NOMO-1 (cell line): Measurements from ENCODE around the gene TAS2R7.
A peak's percentile ranks its signal among the peaks of the same experiment; 100 is the strongest.
"Not testable (repeated sequence)": the region's sequence is repeated elsewhere in the genome, so short reads cannot be mapped to it uniquely, and the experiment has no call there.

Experiments used
- DNase-seq, 2 experiments: peaks; one replicate each; lab custom pipeline; 2025; ENCODE audit not compliant: unreplicated experiment in 2 of 2; lab: John Stamatoyannopoulos, UW

The TAS2R7 gene, protein sequence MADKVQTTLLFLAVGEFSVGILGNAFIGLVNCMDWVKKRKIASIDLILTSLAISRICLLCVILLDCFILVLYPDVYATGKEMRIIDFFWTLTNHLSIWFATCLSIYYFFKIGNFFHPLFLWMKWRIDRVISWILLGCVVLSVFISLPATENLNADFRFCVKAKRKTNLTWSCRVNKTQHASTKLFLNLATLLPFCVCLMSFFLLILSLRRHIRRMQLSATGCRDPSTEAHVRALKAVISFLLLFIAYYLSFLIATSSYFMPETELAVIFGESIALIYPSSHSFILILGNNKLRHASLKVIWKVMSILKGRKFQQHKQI

DNA sequence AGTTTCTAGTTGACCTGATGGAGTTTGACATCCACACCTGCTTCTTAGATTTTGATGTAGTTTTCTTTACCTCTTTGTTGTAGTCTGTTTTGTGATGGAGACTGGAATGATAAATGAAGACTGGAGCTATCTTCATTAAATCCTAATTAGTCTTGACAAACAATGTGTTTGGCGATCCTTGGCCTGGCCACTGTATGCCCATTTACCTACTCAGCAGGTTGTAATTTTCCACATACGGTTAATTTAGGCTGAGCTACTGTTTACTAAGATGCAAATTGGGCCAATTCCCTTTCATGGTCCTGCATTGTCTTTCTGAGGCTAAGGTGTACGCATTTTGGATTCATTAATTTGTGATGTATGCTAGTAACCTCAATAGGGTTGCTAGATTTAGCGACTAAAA lies at the start of gene TAS2R7:
Gene TAS2R7 (minus strand): TSS at position 41 of the 400 bp plus-strand sequence. CDS start 57 bp downstream, outside the sequence.
- DNase-seq, result no peak

GRCh38 chr12:10851243-10851858 lies 48.9 kb upstream of the TAS2R7 start:
- no peak for DNase-seq

DNA sequence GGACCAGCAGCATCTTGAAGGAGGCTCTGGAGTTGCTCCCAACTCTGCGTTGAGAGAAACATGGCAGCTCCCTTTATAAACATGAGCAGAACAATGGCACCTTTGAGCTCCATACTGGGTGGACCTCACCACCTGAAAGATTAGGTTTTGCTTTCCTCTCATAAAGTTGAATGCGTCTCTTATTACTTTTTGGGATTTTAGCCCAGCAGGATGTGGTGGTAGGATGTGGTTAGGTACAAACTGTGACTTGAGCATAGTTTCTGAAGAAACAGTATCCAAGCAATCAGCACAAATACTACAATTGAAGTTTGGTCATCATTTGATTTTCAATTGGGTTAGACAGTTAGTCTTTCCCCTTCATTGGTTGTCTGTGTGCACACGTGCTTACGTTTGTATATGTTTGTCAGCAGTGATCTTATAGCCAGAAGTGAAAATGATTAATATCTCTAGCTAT lies 47.0 kb upstream of the TAS2R7 start, which contains the start of gene PRR4:
Gene PRR4 (minus strand): TSS at position 51 of the 454 bp plus-strand sequence. CDS start 38 bp downstream, at position 13.
- no peak for DNase-seq

- no peak for DNase-seq
Measured at GRCh38 chr12:10847744-10848143, 45.3 kb upstream of the TAS2R7 start.

DNA sequence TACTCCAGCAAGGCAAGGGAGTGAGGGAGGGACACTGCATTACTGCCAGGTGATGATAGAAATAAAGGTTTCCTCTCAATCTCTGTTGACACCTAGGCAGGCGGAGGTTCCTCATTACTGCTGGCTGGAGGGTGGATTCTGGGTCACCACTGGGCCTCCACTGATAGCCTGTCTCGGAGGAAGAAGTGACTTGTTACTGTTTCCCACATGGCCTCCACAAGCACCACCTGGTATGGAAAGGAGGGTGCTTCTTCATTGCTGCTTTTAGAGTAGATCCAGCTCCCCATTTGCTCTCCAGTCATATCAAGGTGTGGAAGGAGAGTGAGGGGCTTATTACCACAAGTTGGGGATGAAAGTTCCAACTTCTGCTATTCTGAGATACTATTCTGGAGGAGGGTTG lies 40.4 kb upstream of the TAS2R7 start:
- no peak for DNase-seq

DNA sequence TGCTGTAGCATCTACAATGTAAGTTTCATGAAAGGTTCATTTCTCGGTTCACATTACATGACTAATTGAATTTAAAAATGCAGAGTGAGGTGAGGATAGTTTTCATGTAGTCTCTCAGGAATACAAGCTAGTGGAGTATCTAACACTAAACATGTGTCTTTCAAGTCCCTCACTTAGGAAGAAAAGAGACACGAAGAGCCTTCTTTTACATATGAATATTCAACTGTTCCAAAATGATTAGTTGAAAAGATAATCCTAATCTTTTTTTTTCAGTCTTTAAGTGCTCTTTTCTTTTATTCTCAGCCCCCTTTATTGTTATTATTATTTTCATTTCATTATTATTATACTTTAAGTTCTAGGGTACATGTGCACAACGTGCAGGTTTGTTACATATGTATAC lies 36.0 kb upstream of the TAS2R7 start:
- DNase-seq, result no peak

GRCh38 chr12:10829994-10830393 lies 27.6 kb upstream of the TAS2R7 start:
- DNase-seq, result no peak

DNA sequence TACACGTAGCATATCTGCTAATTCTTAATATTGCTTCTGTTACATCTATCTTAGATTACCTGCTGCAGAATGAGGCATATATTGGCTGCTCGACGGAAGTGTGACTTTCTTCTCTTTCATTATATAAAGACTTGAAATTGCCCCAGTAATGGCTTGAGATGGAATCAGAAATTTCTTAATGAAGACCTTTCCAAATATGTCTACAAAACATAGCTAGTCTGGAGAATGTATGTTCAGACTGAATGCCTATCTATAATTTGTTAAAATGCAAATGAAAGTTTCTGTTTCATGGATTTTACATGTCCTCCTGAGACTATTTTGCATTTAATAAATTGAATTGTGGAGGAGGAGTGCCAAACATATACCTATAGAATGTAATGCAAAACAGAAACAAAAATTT lies 23.8 kb upstream of the TAS2R7 start, which contains the start of gene TAS2R10:
Gene TAS2R10 (minus strand): TSS at position 101 of the 400 bp plus-strand sequence. CDS start 89 bp downstream, at position 12.
- no peak for DNase-seq

GRCh38 chr12:10824957-10825356 lies 22.5 kb upstream of the TAS2R7 start:
- no peak for DNase-seq

DNA sequence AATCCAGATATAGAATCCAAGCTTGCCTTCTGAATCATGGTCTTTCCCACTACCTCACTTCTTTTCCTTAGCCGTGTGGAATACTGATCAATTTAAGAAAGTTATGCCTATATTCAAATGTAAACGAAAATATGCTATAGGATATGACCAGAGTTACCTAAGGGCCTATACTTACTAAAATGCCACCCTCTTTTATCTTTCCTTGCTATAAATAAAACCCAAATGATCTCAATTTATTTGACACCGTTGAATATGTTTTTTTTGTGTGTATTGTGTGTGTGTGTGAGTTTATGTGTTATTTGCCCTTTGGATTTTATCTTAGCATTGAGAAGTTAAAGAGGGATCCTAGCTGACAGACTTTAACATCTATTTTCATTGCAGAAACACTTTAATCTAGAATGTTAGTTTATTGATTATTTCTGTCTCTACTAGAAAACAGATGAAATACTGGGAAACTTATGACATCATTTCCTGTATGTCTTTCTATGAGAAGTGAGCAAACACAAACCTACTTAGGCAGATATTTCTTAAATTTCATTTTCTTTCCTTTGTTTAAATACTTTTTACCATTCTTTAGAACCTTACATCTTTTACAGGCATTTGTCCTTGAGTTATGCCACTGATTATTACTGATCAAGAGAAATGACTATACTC lies 9.6 kb upstream of the TAS2R7 start:
- no peak for DNase-seq

- DNase-seq, result no peak
Measured at GRCh38 chr12:10810068-10810467, 7.6 kb upstream of the TAS2R7 start, which contains the start of gene TAS2R9. Gene TAS2R9, minus strand, starts transcription at chr12:10810168. Its CDS starts 93 bp downstream, at chr12:10810075.

- no peak for DNase-seq
Measured at GRCh38 chr12:10807186-10807585, 4.8 kb upstream of the TAS2R7 start, which contains the start of gene TAS2R8. Gene TAS2R8, minus strand, starts transcription at chr12:10807286. Its CDS starts 306 bp downstream, at chr12:10806980.

GRCh38 chr12:10801741-10802140 lies 686 bp downstream of the TAS2R7 start:
- DNase-seq, result no peak

- DNase-seq, result no peak
Measured at GRCh38 chr12:10794222-10794621, 8.2 kb downstream of the TAS2R7 start.

GRCh38 chr12:10791769-10792168 lies 10.7 kb downstream of the TAS2R7 start:
- DNase-seq, result not testable (repeated sequence)

DNA sequence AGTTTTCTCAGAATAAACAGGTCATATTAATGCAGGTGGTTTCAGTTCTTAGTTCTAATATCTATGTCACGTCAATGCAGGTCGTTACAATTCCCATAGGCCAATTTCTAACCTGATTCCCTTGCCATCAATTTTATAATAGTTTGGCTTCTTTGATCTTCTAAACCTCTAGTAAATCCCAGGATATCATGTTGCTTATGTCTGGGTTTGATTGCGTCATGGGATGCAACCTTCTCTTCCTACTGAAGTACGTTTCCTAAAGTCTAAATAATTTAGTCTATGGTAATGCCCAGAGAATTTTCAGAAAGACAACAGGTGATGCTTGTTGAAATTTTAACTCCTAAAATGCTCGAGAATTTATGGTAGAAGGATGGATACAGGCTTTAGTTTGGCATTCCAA lies 19.2 kb downstream of the TAS2R7 start:
- no peak for DNase-seq

DNA sequence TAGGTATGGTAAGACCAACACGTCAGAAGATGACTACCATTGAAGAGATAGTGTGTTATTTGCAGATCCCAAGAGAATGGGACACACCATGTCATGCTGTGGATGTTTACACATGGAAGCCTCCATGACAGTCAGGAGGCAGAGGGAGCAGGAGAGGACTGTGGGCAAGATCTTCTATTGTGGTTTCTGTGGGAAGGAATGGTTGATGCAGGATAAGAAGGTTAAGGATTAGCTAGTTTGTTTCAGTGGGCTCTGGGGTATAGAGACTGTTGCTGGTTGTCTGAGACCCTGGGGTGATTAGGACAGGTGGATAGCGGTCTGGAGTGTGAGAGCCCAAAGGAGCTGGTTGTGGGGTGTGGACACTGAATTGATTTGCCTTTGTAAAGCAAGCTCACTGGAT lies 23.3 kb downstream of the TAS2R7 start:
- DNase-seq, result no peak

DNA sequence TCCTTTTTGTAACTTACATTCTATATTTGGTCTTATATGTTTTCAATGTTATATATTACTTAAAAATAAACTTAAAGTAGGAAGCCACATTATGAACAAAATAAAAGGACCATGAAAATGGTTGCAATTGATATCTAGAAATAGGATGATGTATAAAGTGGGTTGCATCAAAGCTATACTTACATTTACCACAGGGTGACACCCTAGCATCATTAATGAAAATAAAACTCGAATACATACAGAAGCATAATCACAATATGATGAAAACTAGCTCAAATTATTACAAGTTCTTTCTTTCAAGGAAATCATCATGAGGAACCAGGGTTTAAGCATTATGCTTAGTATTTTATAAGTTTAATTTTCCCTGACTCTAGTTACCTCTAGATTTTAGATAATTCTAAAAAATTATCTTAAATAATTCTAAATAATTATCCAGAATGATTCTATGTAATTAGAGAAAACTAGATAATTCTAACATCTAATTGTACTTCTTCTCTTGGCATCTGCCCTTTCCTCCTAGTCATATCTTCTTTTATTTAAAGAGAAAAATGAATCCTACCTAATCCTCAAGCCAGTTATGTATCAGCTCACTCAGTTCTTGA lies 31.2 kb downstream of the TAS2R7 start:
- DNase-seq, result peak in 1 of 2 experiments; percentile 8

DNA sequence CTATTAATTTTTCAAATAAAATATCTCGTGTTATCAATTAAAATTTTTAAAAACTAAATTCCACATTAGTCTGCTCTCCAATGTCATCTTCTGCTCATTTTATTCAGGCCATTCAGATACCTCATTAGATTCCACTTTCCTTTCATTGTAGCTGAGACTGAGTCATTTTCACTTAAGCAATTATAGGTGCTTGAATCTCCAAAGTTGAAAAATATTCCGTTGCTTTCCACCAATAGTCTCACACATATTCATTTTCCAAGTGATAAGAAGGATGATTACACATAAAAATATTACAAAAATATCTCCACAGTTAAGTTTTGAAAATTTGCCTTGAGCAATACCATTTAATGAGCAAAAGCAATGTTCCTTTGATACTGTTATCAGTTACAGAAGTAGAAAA lies 42.8 kb downstream of the TAS2R7 start:
- no peak for DNase-seq

DNA sequence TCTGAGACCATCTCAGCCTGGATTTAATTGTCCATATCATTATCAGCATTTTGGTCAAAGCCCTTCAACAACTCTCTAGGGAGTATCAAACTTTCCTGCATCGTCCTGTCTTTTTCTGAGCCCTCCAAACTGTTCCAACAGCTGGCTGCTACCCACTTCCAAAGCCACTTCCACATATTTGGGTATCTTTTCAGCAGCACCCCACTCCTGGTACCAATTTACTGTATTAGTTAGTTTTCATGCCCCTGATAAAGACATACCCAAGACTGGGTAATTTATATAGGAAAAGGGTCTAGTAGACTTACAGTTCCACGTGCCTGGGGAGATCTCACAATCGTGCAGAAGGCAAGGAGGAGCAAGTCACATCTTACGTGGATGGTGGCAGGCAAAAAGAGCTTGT lies 46.2 kb downstream of the TAS2R7 start:
- no peak for DNase-seq

DNA sequence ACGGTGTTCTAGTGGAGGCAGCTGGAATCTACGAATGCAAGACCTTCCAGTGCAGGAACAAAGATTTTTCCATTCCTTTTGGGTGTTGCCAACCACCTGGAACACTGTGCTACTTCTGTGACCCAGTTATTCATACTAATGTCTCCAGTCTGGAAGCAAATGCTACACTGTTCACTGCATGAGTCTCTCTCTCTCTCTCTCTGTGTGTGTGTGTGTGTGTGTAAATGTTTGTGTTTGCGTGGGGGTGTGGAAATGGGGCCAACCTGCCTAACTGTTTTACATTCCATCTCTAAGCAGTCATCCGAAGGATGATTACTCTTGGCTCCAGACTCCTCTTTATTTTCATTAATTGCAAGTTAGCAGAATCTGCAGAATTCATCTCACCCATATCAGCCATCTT lies 49.4 kb downstream of the TAS2R7 start:
- no peak for DNase-seq
